Measurements from ENCODE around the gene SIRT2. TPM values are rescaled to one million over a fixed set of nuclear protein-coding genes. Genes with fewer than 3 reads are reported as not detected.

The SIRT2 gene
- total and polyA plus RNA-seq, 2 of the 13 experiments (the other 11 are each of a cell fraction or from before 2014, with no cell fraction given) = 22.3 to 26.1 TPM

- TF ChIP-seq ZNF318 (CRISPR knock-in tag; IDR thresholded peaks at IDR 0.05) (no peak), ZNF30 (CRISPR knock-in tag; IDR thresholded peaks at IDR 0.05) (no peak), SKIL (CRISPR knock-in tag; IDR thresholded peaks at IDR 0.05; ENCODE audit: borderline replicate concordance) (no peak), TFAP4 (IDR thresholded peaks at IDR 0.05; ENCODE audit: borderline replicate concordance, low read depth) (no peak), WIZ (CRISPR knock-in tag; IDR thresholded peaks at IDR 0.05) (no peak), SETDB1 (CRISPR knock-in tag; IDR thresholded peaks at IDR 0.05; ENCODE audit: borderline replicate concordance) (no peak), THYN1 (CRISPR knock-in tag; IDR thresholded peaks at IDR 0.05; ENCODE audit: borderline replicate concordance, low read depth) (no peak), ZNF850 (CRISPR knock-in tag; conservative IDR thresholded peaks at IDR 0.05) (no peak), SIN3B (IDR thresholded peaks at IDR 0.05; ENCODE audit: low read length) (no peak), REXO4 (CRISPR knock-in tag; IDR thresholded peaks at IDR 0.05; ENCODE audit: borderline replicate concordance) (0 out of 2 replicates have a peak, but pooled peaks have one; percentile 50), FOXJ3 (CRISPR knock-in tag; IDR thresholded peaks at IDR 0.05; ENCODE audit: borderline replicate concordance) (no peak), MXD3 (CRISPR knock-in tag; IDR thresholded peaks at IDR 0.05) (no peak), TP53 (CRISPR knock-in tag; conservative IDR thresholded peaks at IDR 0.05) (no peak), ZNF83 (CRISPR knock-in tag; IDR thresholded peaks at IDR 0.05; ENCODE audit: borderline replicate concordance) (no peak), KAT8 (CRISPR knock-in tag; IDR thresholded peaks at IDR 0.05) (peak; percentile 62), ZFP36 (IDR thresholded peaks at IDR 0.05; ENCODE audit: borderline replicate concordance, low read depth, low read length, partially characterized antibody) (no peak)
Measured at GRCh38 chr19:38877781-38878574, 21.4 kb downstream of the SIRT2 start, which contains the start of gene RINL (continued).

Data from HepG2 (cell line).